Measurements from ENCODE around the gene MS4A6A.

DNA sequence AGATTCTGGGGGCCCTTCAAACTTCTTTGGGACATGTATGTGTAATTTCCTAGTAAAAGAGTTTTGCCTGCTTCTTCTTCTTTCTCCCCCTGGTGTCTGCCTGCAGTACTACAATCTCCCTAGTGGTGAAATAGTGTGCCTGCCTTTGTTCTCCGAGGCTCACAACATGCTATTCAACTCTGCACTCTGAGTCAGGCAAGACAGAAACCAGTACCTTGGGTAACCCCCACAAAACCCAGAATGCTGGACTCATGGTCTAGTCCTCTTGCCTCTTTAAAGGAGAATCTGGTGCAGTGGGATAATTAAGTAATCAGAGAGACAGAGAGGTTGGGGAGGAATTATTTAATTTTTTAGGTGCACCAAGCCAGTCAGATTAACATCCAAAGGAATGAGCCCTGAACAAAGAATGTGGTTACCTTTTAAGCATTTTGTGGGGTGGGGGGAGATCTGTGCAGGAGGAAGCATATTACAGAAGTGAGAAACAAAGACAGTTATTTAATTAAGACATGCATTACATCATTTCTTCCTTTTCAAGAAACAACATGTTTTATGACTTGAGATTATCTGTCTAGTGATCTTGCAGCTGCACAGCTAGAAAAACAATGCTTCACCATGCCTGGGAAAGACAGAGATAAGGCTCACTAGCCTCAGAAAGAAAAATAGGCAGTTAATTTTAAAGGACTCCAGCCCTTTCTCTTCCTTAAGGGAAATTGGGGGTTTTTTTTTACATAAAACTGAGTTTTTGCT is 11.0 kb upstream of the MS4A6A start:
- no peak for TF ChIP-seq POLR2A (IDR thresholded peaks at IDR 0.05)
- TF ChIP-seq, protein P1, sequence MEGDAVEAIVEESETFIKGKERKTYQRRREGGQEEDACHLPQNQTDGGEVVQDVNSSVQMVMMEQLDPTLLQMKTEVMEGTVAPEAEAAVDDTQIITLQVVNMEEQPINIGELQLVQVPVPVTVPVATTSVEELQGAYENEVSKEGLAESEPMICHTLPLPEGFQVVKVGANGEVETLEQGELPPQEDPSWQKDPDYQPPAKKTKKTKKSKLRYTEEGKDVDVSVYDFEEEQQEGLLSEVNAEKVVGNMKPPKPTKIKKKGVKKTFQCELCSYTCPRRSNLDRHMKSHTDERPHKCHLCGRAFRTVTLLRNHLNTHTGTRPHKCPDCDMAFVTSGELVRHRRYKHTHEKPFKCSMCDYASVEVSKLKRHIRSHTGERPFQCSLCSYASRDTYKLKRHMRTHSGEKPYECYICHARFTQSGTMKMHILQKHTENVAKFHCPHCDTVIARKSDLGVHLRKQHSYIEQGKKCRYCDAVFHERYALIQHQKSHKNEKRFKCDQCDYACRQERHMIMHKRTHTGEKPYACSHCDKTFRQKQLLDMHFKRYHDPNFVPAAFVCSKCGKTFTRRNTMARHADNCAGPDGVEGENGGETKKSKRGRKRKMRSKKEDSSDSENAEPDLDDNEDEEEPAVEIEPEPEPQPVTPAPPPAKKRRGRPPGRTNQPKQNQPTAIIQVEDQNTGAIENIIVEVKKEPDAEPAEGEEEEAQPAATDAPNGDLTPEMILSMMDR (IDR thresholded peaks at IDR 0.05) = peak; percentile 52 to 93 (median 85)

All from body of pancreas (tissue), 4 donors.